HUES64 (cell line): ENCODE results near the gene KCTD10.
"Not testable (repeated sequence)": the region's sequence is repeated elsewhere in the genome, so short reads cannot be mapped to it uniquely, and the experiment has no call there.

Experiments
- H3K27ac ChIP-seq: 2 replicates; pipeline ENCODE4 v1.7.0; 2013; ENCODE audit warnings: low read depth, low read length, inconsistent platforms
- H3K27me3 ChIP-seq: 2 replicates; pipeline ENCODE4 v1.6.1; 2013; ENCODE audit warnings: mild to moderate bottlenecking, low read length; ENCODE audit not compliant: insufficient read depth
- H3K36me3 ChIP-seq: 2 replicates; pipeline ENCODE4 v1.6.1; 2013; ENCODE audit warnings: mild to moderate bottlenecking, low read length; ENCODE audit not compliant: insufficient read depth
- H3K4me1 ChIP-seq: 2 replicates; pipeline ENCODE4 v1.6.1; 2013; ENCODE audit warnings: mild to moderate bottlenecking, low read length, moderate library complexity; ENCODE audit not compliant: insufficient read depth
- H3K4me3 ChIP-seq: 2 replicates; pipeline ENCODE4 v1.5.1; 2013; ENCODE audit warnings: mild to moderate bottlenecking, low read length, moderate library complexity
- H3K9ac ChIP-seq: 2 replicates; pipeline ENCODE4 v1.6.1; 2013; ENCODE audit warnings: mild to moderate bottlenecking, low read depth, low read length
- H3K9me3 ChIP-seq: 2 replicates; pipeline ENCODE4 v1.6.1; 2013; ENCODE audit warnings: low read depth, low read length; ENCODE audit not compliant: insufficient read depth
- WGBS: fragments of 150-250, 120-280 bp; methylation state at CpG from one replicate; pipeline ENCODE4 v1.1.7; 2013; ENCODE audit warnings: missing lambda C conversion rate; 5-methylcytosine and 5-hydroxymethylcytosine counted together

Gene KCTD10

GRCh38 chr12:109447482-109447881, 29.6 kb downstream of the KCTD10 start:
- Histone ChIP-seq H3K9me3 (no peaks in the 10 kb centered on the region), H3K9ac (no peak overlapping the region), H3K36me3 (peaks cover 74% of the 10 kb centered on the region), H3K4me3 (no peak overlapping the region), H3K27me3 (no peaks in the 10 kb centered on the region), H3K27ac (no peak overlapping the region), H3K4me1 (no peaks in the 10 kb centered on the region)
- 92% methylated on average over 7 of the region's 9 CpGs for WGBS

DNA sequence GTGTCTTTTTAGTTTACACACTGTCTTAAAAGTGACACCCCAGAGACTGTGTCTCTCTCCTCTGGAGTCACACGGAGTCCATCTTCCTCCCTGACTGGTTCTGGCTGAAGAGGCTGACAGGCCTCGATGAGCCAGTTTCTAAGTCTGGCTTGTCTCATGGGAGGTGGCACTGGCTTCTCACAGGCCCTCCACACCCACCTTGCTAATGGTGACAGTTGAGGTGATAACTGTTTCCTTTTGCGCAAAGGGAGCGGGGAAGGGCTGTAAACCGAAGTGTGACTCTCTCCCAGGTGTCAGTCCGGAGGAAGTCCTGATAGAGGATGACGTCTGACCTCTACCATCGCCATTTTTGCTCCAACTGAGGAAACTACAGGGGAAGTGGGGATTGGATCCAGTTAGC, 30.2 kb downstream of the KCTD10 start:
- Histone ChIP-seq H3K9me3 (no peaks in the 10 kb centered on the region), H3K27me3 (no peaks in the 10 kb centered on the region), H3K4me1 (no peaks in the 10 kb centered on the region), H3K27ac (no peak overlapping the region), H3K36me3 (peaks cover 68% of the 10 kb centered on the region), H3K4me3 (no peak overlapping the region), H3K9ac (no peak overlapping the region)
- 93% methylated on average over 8 of the region's 8 CpGs for WGBS

DNA sequence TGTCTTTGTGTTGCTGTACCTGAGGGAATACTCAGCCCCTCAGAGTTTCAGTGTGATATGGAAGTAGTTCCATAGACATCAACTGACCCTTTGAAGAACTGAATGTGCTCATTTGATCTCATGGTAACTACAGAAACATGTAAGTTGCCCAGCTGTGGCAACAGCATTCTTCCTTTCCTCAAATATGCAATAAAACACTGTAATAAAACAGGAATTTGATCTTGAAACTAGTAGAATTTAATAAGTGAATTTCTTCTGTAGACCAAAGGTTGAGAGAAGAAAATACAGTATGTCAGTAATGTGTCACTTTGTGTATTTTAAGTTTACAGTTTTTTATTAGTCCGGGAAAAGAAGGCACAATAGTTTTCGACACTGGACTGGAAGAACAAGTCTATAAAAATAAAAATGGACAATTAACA, 31.9 kb downstream of the KCTD10 start:
- Histone ChIP-seq H3K9me3 (no peaks in the 10 kb centered on the region), H3K36me3 (peaks cover 51% of the 10 kb centered on the region), H3K27ac (no peak overlapping the region), H3K4me1 (no peaks in the 10 kb centered on the region; the same call in 1 of the 2 replicates), H3K27me3 (no peaks in the 10 kb centered on the region), H3K9ac (no peak overlapping the region), H3K4me3 (no peak overlapping the region)
- 96% methylated on average over 2 of the region's 2 CpGs for WGBS

DNA sequence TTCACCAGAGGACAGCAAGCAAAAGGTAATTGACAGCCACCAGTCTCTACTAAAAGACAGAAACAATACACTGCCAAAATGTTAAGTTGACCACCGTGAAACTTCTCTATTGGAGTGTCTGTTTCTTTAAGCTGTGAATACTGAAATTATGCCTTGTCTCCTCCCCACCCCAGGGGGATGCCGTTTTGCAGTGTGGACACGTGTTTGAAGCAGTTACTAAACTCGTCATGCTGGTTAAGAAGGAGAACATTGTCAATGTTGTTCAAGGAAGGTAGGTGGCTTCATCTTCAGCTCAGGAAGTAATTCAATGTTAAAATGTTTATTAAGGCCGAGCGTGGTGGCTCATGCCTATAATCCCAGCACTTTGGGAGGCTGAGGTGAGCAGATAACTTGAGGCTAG, 32.8 kb downstream of the KCTD10 start:
- peaks cover 45% of the 10 kb centered on the region for H3K36me3 ChIP-seq
- H3K4me3 ChIP-seq, result no peak overlapping the region
- H3K4me1 ChIP-seq, result no peaks in the 10 kb centered on the region; the same call in 1 of the 2 replicates
- WGBS, result 89% methylated on average over 6 of the region's 6 CpGs
- no peak overlapping the region for H3K9ac ChIP-seq
- no peak overlapping the region for H3K27ac ChIP-seq
- H3K9me3 ChIP-seq, result no peaks in the 10 kb centered on the region
- H3K27me3 ChIP-seq, result no peaks in the 10 kb centered on the region

- peaks cover 40% of the 10 kb centered on the region for H3K36me3 ChIP-seq
- H3K4me1 ChIP-seq, result no peaks in the 10 kb centered on the region; the same call in 1 of the 2 replicates
- H3K9me3 ChIP-seq, result no peaks in the 10 kb centered on the region
- H3K27me3 ChIP-seq, result no peaks in the 10 kb centered on the region
- no peak overlapping the region for H3K9ac ChIP-seq
- 89% methylated on average over 5 of the region's 5 CpGs for WGBS
- no peak overlapping the region for H3K4me3 ChIP-seq
- H3K27ac ChIP-seq, result no peak overlapping the region
These were observed 33.3 kb downstream of the KCTD10 start for GRCh38 chr12:109443794-109444193.

GRCh38 chr12:109440851-109441490, 36.1 kb downstream of the KCTD10 start:
- Histone ChIP-seq H3K27ac (peak overlapping the region; percentile 51), H3K27me3 (no peaks in the 10 kb centered on the region), H3K9ac (no peak overlapping the region), H3K4me3 (no peak overlapping the region), H3K9me3 (no peaks in the 10 kb centered on the region), H3K36me3 (peaks cover 14% of the 10 kb centered on the region), H3K4me1 (peaks cover 16% of the 10 kb centered on the region)
- WGBS, result 80% methylated on average over 8 of the region's 9 CpGs

GRCh38 chr12:109439951-109440350, 37.1 kb downstream of the KCTD10 start:
- H3K27ac ChIP-seq, H3K4me3 ChIP-seq, H3K27me3 ChIP-seq, H3K36me3 ChIP-seq, H3K9ac ChIP-seq, H3K9me3 ChIP-seq: not testable (repeated sequence)
- H3K4me1 ChIP-seq, result peaks cover 26% of the 10 kb centered on the region
- 95% methylated on average over 13 of the region's 13 CpGs for WGBS

GRCh38 chr12:109439181-109439580, 37.9 kb downstream of the KCTD10 start:
- H3K36me3 ChIP-seq, result no peaks in the 10 kb centered on the region

DNA sequence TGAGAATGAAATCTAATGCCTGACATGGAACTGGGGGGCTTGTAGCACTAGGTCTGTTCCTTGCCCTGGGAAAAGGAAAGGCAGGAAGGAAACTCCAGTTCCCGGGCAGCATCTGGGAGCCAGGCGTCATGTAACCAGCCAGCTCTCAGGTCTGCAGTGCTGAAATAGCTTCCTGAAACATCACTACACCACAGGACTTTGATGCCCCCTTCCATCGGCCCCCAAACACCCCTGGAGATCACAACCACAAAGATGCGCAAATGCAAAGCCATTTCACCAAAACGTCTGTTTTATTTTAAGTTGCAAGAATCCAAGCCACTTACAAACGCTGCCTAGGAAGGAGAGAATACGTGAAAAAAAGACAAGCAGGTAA, 40.9 kb downstream of the KCTD10 start:
- H3K27me3 ChIP-seq, result no peaks in the 10 kb centered on the region
- 37% methylated on average over 7 of the region's 7 CpGs for WGBS
- H3K36me3 ChIP-seq, result no peaks in the 10 kb centered on the region
- peak overlapping the region; percentile 46; the same call in 1 of the 2 replicates for H3K27ac ChIP-seq
- H3K4me3 ChIP-seq, result no peak overlapping the region
- H3K4me1 ChIP-seq, result peaks cover 40% of the 10 kb centered on the region
- H3K9ac ChIP-seq, result no peak overlapping the region
- H3K9me3 ChIP-seq, result no peaks in the 10 kb centered on the region

More at GRCh38 chr12:109439181-109439580, 37.9 kb downstream of the KCTD10 start:
- Histone ChIP-seq H3K4me3 (no peak overlapping the region), H3K9me3 (no peaks in the 10 kb centered on the region), H3K4me1 (peaks cover 33% of the 10 kb centered on the region), H3K27me3 (no peaks in the 10 kb centered on the region), H3K27ac (no peak overlapping the region), H3K9ac (no peak overlapping the region)
- WGBS, result 94% methylated on average over 6 of the region's 6 CpGs

GRCh38 chr12:109435428-109436187, 41.5 kb downstream of the KCTD10 start:
- Histone ChIP-seq H3K27ac (peak overlapping the region; percentile 46; the same call in 1 of the 2 replicates), H3K27me3 (no peaks in the 10 kb centered on the region), H3K9ac (no peak overlapping the region), H3K9me3 (no peaks in the 10 kb centered on the region), H3K36me3 (no peaks in the 10 kb centered on the region), H3K4me3 (no peak overlapping the region; the same call in 1 of the 2 replicates), H3K4me1 (peaks cover 40% of the 10 kb centered on the region)
- 64% methylated on average over 17 of the region's 17 CpGs for WGBS

- WGBS, result 80% methylated on average over 7 of the region's 7 CpGs
- H3K4me3 ChIP-seq, result no peak overlapping the region
- H3K9ac ChIP-seq, result no peak overlapping the region
- H3K27ac ChIP-seq, result no peak overlapping the region
- H3K27me3 ChIP-seq, result no peaks in the 10 kb centered on the region
- peaks cover 40% of the 10 kb centered on the region for H3K4me1 ChIP-seq
- no peaks in the 10 kb centered on the region for H3K9me3 ChIP-seq
- no peaks in the 10 kb centered on the region for H3K36me3 ChIP-seq
These were observed 42.5 kb downstream of the KCTD10 start for GRCh38 chr12:109434582-109434981.
